Measurements from ENCODE around the gene ARL3. TPM values are rescaled to one million over a fixed set of nuclear protein-coding genes. Genes with fewer than 3 reads are reported as not detected.

ARL3 gene
- total RNA-seq, 1 donor from 2014 or later: 7.3 TPM

GRCh38 chr10:102705531-102705930 is 8.7 kb downstream of the ARL3 start:
- Histone ChIP-seq H3K27ac (no peak overlapping the region), H3K9me3 (no peaks in the 10 kb centered on the region), H3K4me3 (no peak overlapping the region), H3K36me3 (peaks cover 6% of the 10 kb centered on the region), H3K4me1 (no peaks in the 10 kb centered on the region), H3K27me3 (ENCODE audit: low read depth) (no peaks in the 10 kb centered on the region)
- intact Hi-C loops (cut with DNase I): no loop called here
- TF ChIP-seq, protein P1, sequence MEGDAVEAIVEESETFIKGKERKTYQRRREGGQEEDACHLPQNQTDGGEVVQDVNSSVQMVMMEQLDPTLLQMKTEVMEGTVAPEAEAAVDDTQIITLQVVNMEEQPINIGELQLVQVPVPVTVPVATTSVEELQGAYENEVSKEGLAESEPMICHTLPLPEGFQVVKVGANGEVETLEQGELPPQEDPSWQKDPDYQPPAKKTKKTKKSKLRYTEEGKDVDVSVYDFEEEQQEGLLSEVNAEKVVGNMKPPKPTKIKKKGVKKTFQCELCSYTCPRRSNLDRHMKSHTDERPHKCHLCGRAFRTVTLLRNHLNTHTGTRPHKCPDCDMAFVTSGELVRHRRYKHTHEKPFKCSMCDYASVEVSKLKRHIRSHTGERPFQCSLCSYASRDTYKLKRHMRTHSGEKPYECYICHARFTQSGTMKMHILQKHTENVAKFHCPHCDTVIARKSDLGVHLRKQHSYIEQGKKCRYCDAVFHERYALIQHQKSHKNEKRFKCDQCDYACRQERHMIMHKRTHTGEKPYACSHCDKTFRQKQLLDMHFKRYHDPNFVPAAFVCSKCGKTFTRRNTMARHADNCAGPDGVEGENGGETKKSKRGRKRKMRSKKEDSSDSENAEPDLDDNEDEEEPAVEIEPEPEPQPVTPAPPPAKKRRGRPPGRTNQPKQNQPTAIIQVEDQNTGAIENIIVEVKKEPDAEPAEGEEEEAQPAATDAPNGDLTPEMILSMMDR (IDR thresholded peaks at IDR 0.05): no peak
- ATAC-seq (no peak), DNase-seq (no peak)

DNA sequence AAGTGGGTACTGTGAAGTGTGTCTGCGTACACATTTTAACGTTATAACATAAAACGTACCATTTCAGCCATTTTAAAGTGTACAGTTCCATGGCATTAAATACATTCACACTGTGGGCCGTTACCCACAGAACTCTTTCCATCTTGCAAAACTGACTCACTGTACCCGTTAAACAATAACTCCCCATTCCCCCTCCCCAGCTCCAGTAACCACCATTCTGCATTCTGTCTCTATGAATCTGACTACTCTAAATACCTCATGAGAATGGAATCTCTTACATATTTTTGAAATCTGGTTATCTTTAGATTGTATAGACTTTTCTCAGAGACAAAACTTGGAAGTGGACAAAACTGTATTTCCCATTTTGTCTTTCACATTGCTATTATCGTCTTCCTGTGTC is 9.3 kb downstream of the ARL3 start:
- H3K27ac ChIP-seq: no peak overlapping the region
- no peak overlapping the region for H3K4me3 ChIP-seq
- no peaks in the 10 kb centered on the region for H3K9me3 ChIP-seq
- ATAC-seq (no peak), DNase-seq (no peak)
- intact Hi-C loops (cut with DNase I): no loop called here
- no peaks in the 10 kb centered on the region for H3K4me1 ChIP-seq
- TF ChIP-seq, protein P1 (IDR thresholded peaks at IDR 0.05): no peak
- H3K27me3 ChIP-seq (ENCODE audit: low read depth): no peaks in the 10 kb centered on the region
- peaks cover 6% of the 10 kb centered on the region for H3K36me3 ChIP-seq

- ATAC-seq (no peak), DNase-seq (no peak)
- Histone ChIP-seq H3K27ac (no peak overlapping the region), H3K27me3 (ENCODE audit: low read depth) (no peaks in the 10 kb centered on the region), H3K9me3 (no peaks in the 10 kb centered on the region), H3K4me1 (no peaks in the 10 kb centered on the region), H3K4me3 (no peak overlapping the region), H3K36me3 (peaks cover 21% of the 10 kb centered on the region)
- TF ChIP-seq, protein P1 (IDR thresholded peaks at IDR 0.05): no peak
- intact Hi-C loops (cut with DNase I): no loop called here
These were observed 11.5 kb downstream of the ARL3 start for GRCh38 chr10:102702742-102703141.

DNA sequence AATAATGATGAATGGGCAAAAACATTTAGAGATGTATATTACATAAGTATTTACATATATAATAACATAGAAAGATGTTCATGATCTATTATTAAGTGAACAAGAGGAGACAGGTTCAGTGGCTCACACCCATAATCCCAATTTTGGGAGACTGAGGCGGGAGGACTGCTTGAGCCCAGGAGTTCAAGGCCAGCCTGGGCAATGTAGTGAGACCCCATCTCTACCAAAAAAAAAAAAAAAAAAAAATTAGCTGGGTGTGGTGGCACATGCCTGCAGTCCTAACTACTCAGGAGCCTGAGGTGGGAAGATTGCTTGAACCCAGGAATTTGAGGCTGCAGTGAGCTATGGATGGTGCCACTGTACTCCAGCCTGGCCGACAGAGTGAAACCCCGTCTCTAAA is 12.4 kb downstream of the ARL3 start:
- no peaks in the 10 kb centered on the region for H3K27me3 ChIP-seq (ENCODE audit: low read depth)
- H3K36me3 ChIP-seq: peaks cover 29% of the 10 kb centered on the region
- H3K27ac ChIP-seq: no peak overlapping the region
- intact Hi-C loops (cut with DNase I): no loop called here
- no peaks in the 10 kb centered on the region for H3K4me1 ChIP-seq
- H3K9me3 ChIP-seq: no peaks in the 10 kb centered on the region
- ATAC-seq: no peak
- TF ChIP-seq, protein P1 (IDR thresholded peaks at IDR 0.05): no peak
- H3K4me3 ChIP-seq: no peak overlapping the region
- DNase-seq: no peak

- H3K4me3 ChIP-seq: no peak overlapping the region
- no peak overlapping the region for H3K27ac ChIP-seq
- no peak for ATAC-seq
- no peaks in the 10 kb centered on the region for H3K4me1 ChIP-seq
- TF ChIP-seq, protein P1 (IDR thresholded peaks at IDR 0.05): no peak
- H3K9me3 ChIP-seq: no peaks in the 10 kb centered on the region
- intact Hi-C loops (cut with DNase I): no loop called here
- H3K36me3 ChIP-seq: peaks cover 34% of the 10 kb centered on the region
- no peaks in the 10 kb centered on the region for H3K27me3 ChIP-seq (ENCODE audit: low read depth)
- DNase-seq: no peak
These were observed 12.9 kb downstream of the ARL3 start for GRCh38 chr10:102701272-102701671.

GRCh38 chr10:102698894-102699293 is 15.3 kb downstream of the ARL3 start:
- TF ChIP-seq, protein P1 (IDR thresholded peaks at IDR 0.05): no peak
- DNase-seq (no peak), ATAC-seq (no peak)
- Histone ChIP-seq H3K9me3 (no peaks in the 10 kb centered on the region), H3K4me1 (no peaks in the 10 kb centered on the region), H3K4me3 (no peak overlapping the region), H3K27ac (no peak overlapping the region), H3K36me3 (peaks cover 38% of the 10 kb centered on the region), H3K27me3 (ENCODE audit: low read depth) (no peaks in the 10 kb centered on the region)
- intact Hi-C loops (cut with DNase I): no loop called here
